H1 (cell line): ENCODE results near the gene SLMAP. TPM values are rescaled to one million over a fixed set of nuclear protein-coding genes. Genes with fewer than 3 reads are reported as not detected.

Experiments used
- CTCF ChIA-PET: fragments of 300-600 bp; sonication (Branson Sonifier 250); formaldehyde crosslinking; loops from one replicate; lab custom pipeline; 2021; ENCODE audit not compliant: partially characterized antibody; lab: Charles Lee
- POLR2A ChIA-PET: fragments of 300-600 bp; sonication (Branson Sonifier 250); formaldehyde crosslinking; loops from one replicate; lab custom pipeline; 2021; ENCODE audit warnings: inconsistent platforms; ENCODE audit not compliant: partially characterized antibody; lab: Charles Lee
- DNase-seq, 2 experiments: peaks; one replicate each; pipeline versions ENCODE4 v3.0.0 to v3.0.0-alpha.2; 2010 to 2022; ENCODE audit warnings: low spot score in 2 of 2, low read depth in 1 of 2, mixed read lengths in 1 of 2
- FAIRE-seq: peaks from 2 replicates; lab custom pipeline; 2011; peaks lifted over from hg19 to GRCh38; lab: Jason Lieb, UNC
- H2AFZ ChIP-seq: 2 replicates; pipeline ENCODE4 v1.8.1; 2012; ENCODE audit warnings: low read length, inconsistent platforms
- H2AK5ac ChIP-seq: 2 replicates; pipeline ENCODE4 v1.6.1; 2013; ENCODE audit warnings: low read depth, low read length
- H2BK120ac ChIP-seq: replicated peaks from 2 replicates; pipeline ENCODE3; 2013; ENCODE audit warnings: low read depth, low read length, inconsistent platforms
- H2BK12ac ChIP-seq: 2 replicates; pipeline ENCODE4 v1.6.1; 2013; ENCODE audit warnings: low read depth, low read length
- H2BK15ac ChIP-seq: 2 replicates; pipeline ENCODE4 v1.6.1; 2013; ENCODE audit warnings: low read length
- H2BK20ac ChIP-seq: 2 replicates; pipeline ENCODE4 v1.6.1; 2013; ENCODE audit warnings: low read length
- H2BK5ac ChIP-seq: 2 replicates; pipeline ENCODE4 v1.6.1; 2013; ENCODE audit warnings: low read depth, low read length
- H3K14ac ChIP-seq: 2 replicates; pipeline ENCODE4 v1.6.1; 2013; ENCODE audit warnings: inconsistent platforms; ENCODE audit not compliant: insufficient read length
- H3K18ac ChIP-seq: 2 replicates; pipeline ENCODE4 v1.6.1; 2013; ENCODE audit warnings: low read length; ENCODE audit errors: extremely low read depth
- H3K23ac ChIP-seq: 2 replicates; pipeline ENCODE4 v1.6.1; 2013; ENCODE audit warnings: inconsistent platforms; ENCODE audit not compliant: insufficient read length
- H3K23me2 ChIP-seq: 2 replicates; pipeline ENCODE4 v1.6.1; 2013; ENCODE audit warnings: low read depth, low read length
- H3K27ac ChIP-seq: 2 replicates; pipeline ENCODE4 v1.6.1; 2011; ENCODE audit warnings: low read depth, low read length, inconsistent platforms
- H3K27me3 ChIP-seq, 4 experiments: replicated peaks in 1 of 4; 1 replicate in 1 of 4; 2 replicates in 3 of 4; pipeline versions ENCODE4 v1.6.1 to v1.8.1; 2011 to 2013; ENCODE audit warnings: low read length in 3 of 4, mild to moderate bottlenecking in 3 of 4, inconsistent platforms in 2 of 4, mixed read lengths in 2 of 4, moderate library complexity in 1 of 4; ENCODE audit not compliant: control insufficient read depth in 3 of 4, insufficient read depth in 3 of 4; ENCODE audit errors: extremely low read depth in 1 of 4
- H3K36me3 ChIP-seq, 4 experiments: 2 replicates each; pipeline versions ENCODE4 v1.6.1 to v1.8.1; 2011 to 2013; ENCODE audit warnings: mild to moderate bottlenecking in 4 of 4, low read length in 3 of 4, moderate library complexity in 2 of 4, control low read depth in 1 of 4, inconsistent platforms in 1 of 4; ENCODE audit not compliant: insufficient read depth in 4 of 4, control insufficient read depth in 2 of 4
- H3K4ac ChIP-seq: replicated peaks from 2 replicates; pipeline ENCODE3; 2013; ENCODE audit warnings: low read length, low read depth, mixed read lengths, inconsistent platforms; ENCODE audit not compliant: insufficient read length
- H3K4me1 ChIP-seq, 4 experiments: replicated peaks in 1 of 4; 1 replicate in 1 of 4; 2 replicates in 3 of 4; pipeline versions ENCODE4 v1.6.1 to v1.8.1; 2011 to 2013; ENCODE audit warnings: low read length in 3 of 4, inconsistent platforms in 2 of 4, mixed read lengths in 1 of 4; ENCODE audit not compliant: insufficient read depth in 4 of 4, control insufficient read depth in 3 of 4
- H3K4me2 ChIP-seq, 2 experiments: 2 replicates each; pipeline versions ENCODE4 v1.6.1 to v1.8.1; 2011 to 2013; ENCODE audit warnings: low read depth in 2 of 2, low read length in 2 of 2, control low read depth in 1 of 2, inconsistent platforms in 1 of 2, mild to moderate bottlenecking in 1 of 2; ENCODE audit not compliant: insufficient read depth in 1 of 2
- H3K4me3 ChIP-seq, 4 experiments: fragments of 200-600, 300-600 bp in 1 of 4; sonication (generic), shearing (Covaris generic), sonication (Bioruptor Twin) in 1 of 4; 2 replicates each; pipeline versions ENCODE4 v1.5.1 to v1.8.1; 2011 to 2016; ENCODE audit warnings: low read length in 4 of 4, low read depth in 3 of 4, control low read depth in 2 of 4, inconsistent platforms in 2 of 4, mild to moderate bottlenecking in 2 of 4, mixed read lengths in 1 of 4, moderate library complexity in 1 of 4; ENCODE audit not compliant: insufficient read depth in 2 of 4; ENCODE audit errors: extremely low read depth in 1 of 4
- H3K56ac ChIP-seq: replicated peaks from 2 replicates; pipeline ENCODE3; 2013; ENCODE audit warnings: low read depth, mild to moderate bottlenecking, mixed read lengths, low read length, inconsistent platforms; ENCODE audit not compliant: insufficient read length
- H3K79me1 ChIP-seq: 2 replicates; pipeline ENCODE4 v1.6.1; 2013; ENCODE audit warnings: low read depth, low read length, control low read depth
- H3K79me2 ChIP-seq, 2 experiments: 2 replicates each; pipeline versions ENCODE4 v1.6.1 to v1.8.1; 2012 to 2013; ENCODE audit warnings: low read length in 2 of 2, mild to moderate bottlenecking in 2 of 2, inconsistent platforms in 1 of 2; ENCODE audit not compliant: insufficient read depth in 2 of 2, control insufficient read depth in 1 of 2
- H3K9ac ChIP-seq, 4 experiments: replicated peaks in 1 of 4; 1 replicate in 1 of 4; 2 replicates in 3 of 4; pipeline versions ENCODE4 v1.6.1 to v1.8.1; 2011 to 2013; ENCODE audit warnings: low read depth in 3 of 4, low read length in 3 of 4, control low read depth in 2 of 4, mild to moderate bottlenecking in 2 of 4, moderate library complexity in 2 of 4, inconsistent platforms in 1 of 4; ENCODE audit errors: extremely low read depth in 1 of 4
- H3K9me3 ChIP-seq, 2 experiments: 2 replicates each; pipeline versions ENCODE4 v1.6.1 to v1.8.1; 2012 to 2013; ENCODE audit warnings: mild to moderate bottlenecking in 2 of 2, moderate library complexity in 2 of 2, control low read depth in 1 of 2, inconsistent platforms in 1 of 2, low read depth in 1 of 2, low read length in 1 of 2, mixed read lengths in 1 of 2; ENCODE audit not compliant: insufficient read depth in 2 of 2
- H4K20me1 ChIP-seq, 2 experiments: replicated peaks in 1 of 2; 2 replicates each; pipeline versions ENCODE3 to v1.8.1; 2011 to 2013; ENCODE audit warnings: inconsistent platforms in 2 of 2, low read length in 2 of 2, mild to moderate bottlenecking in 1 of 2; ENCODE audit not compliant: insufficient read depth in 2 of 2, control insufficient read depth in 1 of 2
- H4K5ac ChIP-seq: 2 replicates; pipeline ENCODE4 v1.6.1; 2013; ENCODE audit warnings: low read length, low read depth, mixed read lengths, inconsistent platforms; ENCODE audit not compliant: insufficient read length
- H4K8ac ChIP-seq: 2 replicates; pipeline ENCODE4 v1.8.0; 2013; ENCODE audit warnings: mild to moderate bottlenecking, moderate library complexity, low read length, inconsistent platforms; ENCODE audit not compliant: insufficient read depth; ENCODE audit errors: extremely low read depth
- H4K91ac ChIP-seq: replicated peaks from 2 replicates; pipeline ENCODE3; 2013; ENCODE audit warnings: low read length, mixed read lengths, inconsistent platforms; ENCODE audit not compliant: insufficient read length
- CBX5 ChIP-seq: fragments of 300-800, 300-1000 bp; sonication (generic); IDR thresholded peaks from 2 replicates; pipeline ENCODE4 v1.7.1; 2016; ENCODE audit warnings: antibody characterized with exemption, low read length, low read depth
- CHD1 ChIP-seq: IDR thresholded peaks from 2 replicates; pipeline ENCODE4 v1.6.1; 2012; ENCODE audit warnings: low read depth, low read length, improper control_type of control experiment
- CTBP2 ChIP-seq: IDR thresholded peaks from 2 replicates; pipeline ENCODE4 v1.7.0; 2011; ENCODE audit warnings: borderline replicate concordance, mild to moderate bottlenecking, moderate library complexity, mixed read lengths, low read length; ENCODE audit not compliant: insufficient read depth, insufficient read length
- PHF8 ChIP-seq: fragments of 200-600 bp; sonication (generic); conservative IDR thresholded peaks from 2 replicates; pipeline ENCODE4 v1.7.1; 2012; ENCODE audit warnings: low read depth, mild to moderate bottlenecking, inconsistent platforms, low read length, moderate library complexity
- POU5F1 ChIP-seq: IDR thresholded peaks from 2 replicates; pipeline ENCODE4 v1.6.1; 2011; ENCODE audit warnings: low read depth, mild to moderate bottlenecking, low read length, moderate library complexity
- RAD21 ChIP-seq, 2 experiments: IDR thresholded peaks in 1 of 2; conservative IDR thresholded peaks in 1 of 2; 2 replicates each; pipeline ENCODE4 v1.6.1; 2011; ENCODE audit warnings: low read depth in 2 of 2, low read length in 2 of 2, improper control_type of control experiment in 1 of 2, inconsistent platforms in 1 of 2, mild to moderate bottlenecking in 1 of 2, moderate library complexity in 1 of 2
- RFX5 ChIP-seq: IDR thresholded peaks from 2 replicates; pipeline ENCODE4 v1.6.1; 2011; ENCODE audit warnings: low read depth, low read length, improper control_type of control experiment, borderline replicate concordance
- SRF ChIP-seq: IDR thresholded peaks from 2 replicates; pipeline ENCODE4 v1.6.1; 2011; ENCODE audit warnings: mild to moderate bottlenecking, low read depth, low read length, moderate library complexity
- WGBS, 2 experiments: shearing (Covaris generic) in 1 of 2; methylation state at CpG; one replicate each; pipeline versions ENCODE4 v1.1.6 to v1.1.7; 2013 to 2015; ENCODE audit warnings: low lambda C conversion rate in 2 of 2, mixed read lengths in 2 of 2, inconsistent platforms in 1 of 2, low coverage in 1 of 2, missing lambda C conversion rate in 1 of 2; ENCODE audit not compliant: insufficient replicate concordance in 2 of 2, insufficient coverage in 1 of 2, insufficient read length in 1 of 2; ENCODE audit errors: extremely low coverage in 1 of 2, missing lambda C conversion rate in 1 of 2; 5-methylcytosine and 5-hydroxymethylcytosine counted together
- polyA plus RNA-seq, 7 experiments: library from polyadenylated mRNA; depleted of rRNA in 3 of 7; stranded (reverse) in 5 of 7; unstranded in 2 of 7; fragments of >200 nt in 5 of 7; fragments of 200-250 nt in 2 of 7; gene quantifications; 1 replicate in 5 of 7; 2 replicates in 1 of 7; 4 replicates in 1 of 7; pipeline versions ENCODE4 v1.2.1 to v1.2.3, GENCODE V29; 2011 to 2013; ENCODE audit warnings: missing spikeins in 2 of 7, mixed read lengths in 2 of 7
- total RNA-seq: library from RNA; stranded (reverse); fragmentation: NEBNext Ultra II Directional; extraction: Animal tissue kit (Norgen Biotek cat#: 25700); gene quantifications from 2 replicates; pipeline ENCODE4 v1.2.1, GENCODE V29; 2021
- TF ChIP-seq, protein P1 (sequence below): IDR thresholded peaks from 2 replicates; pipeline ENCODE4 v1.6.1; 2012; ENCODE audit warnings: inconsistent platforms

The SLMAP gene
- total and polyA plus RNA-seq, 2 of the 8 experiments (the other 6 are each of a cell fraction or from before 2014, with no cell fraction given), result 13.6 to 70.4 TPM

DNA sequence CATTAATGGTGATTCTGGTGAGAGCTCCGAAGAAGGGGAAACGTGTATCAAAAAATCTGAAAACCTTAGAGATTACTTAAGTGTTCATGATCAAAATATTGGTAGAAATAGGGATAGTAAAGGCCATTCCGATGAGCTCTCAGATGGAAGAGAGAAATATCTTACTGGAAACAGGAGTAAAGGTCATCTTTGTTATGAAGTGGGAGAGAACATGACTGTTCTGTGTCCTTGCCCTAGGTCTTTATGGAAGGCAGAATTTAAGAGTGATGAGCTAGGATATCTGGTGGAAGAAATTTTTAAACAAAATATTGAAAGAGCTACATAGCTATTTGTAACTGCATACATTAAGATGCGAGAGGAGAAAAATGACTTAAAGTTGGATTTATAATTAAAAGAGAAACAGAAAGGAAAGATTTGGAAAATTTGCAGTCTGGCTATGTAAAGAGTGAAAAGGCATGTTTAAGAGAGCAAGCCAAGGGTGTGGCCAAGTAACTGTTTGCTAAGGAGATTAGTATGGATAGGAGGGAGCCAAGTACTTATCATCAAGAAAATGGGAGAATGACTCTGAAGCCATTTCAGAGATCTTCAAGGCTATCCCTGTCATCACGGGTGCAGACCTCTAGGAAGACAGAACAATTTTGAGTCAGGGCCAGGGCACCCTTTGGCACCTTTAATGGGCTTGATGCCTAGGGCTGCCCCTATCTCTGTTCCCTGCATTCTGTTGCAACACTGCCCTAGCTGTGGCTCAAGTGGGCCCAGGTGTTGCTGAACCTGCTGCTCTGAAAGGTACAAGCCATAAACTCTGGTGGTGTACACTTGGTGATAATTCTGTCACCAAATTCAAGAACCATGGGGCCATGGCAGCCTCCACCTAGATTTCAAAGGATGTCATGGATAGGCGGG, 27.3 kb downstream of the SLMAP start:
- no peak for FAIRE-seq
- Histone ChIP-seq H3K14ac (no peak overlapping the region), H4K91ac (no peak overlapping the region), H4K8ac (no peak overlapping the region), H3K9ac (no peak overlapping the region), H3K36me3 (no peaks in the 10 kb centered on the region), H3K18ac (no peak overlapping the region; the same call in 1 of the 2 replicates), H2AFZ (no peak overlapping the region), H3K4me2 (no peak overlapping the region), H2BK12ac (no peak overlapping the region), H2BK20ac (no peak overlapping the region), H3K4ac (no peak overlapping the region), H3K4me3 (no peak overlapping the region), H3K27me3 (no peaks in the 10 kb centered on the region), H3K4me1 (peaks cover 0 to 9% (median 3%) of the 10 kb centered on the region in 4 experiments; a peak in 4 of 7 replicates), H3K9me3 (no peaks in the 10 kb centered on the region), H3K23ac (no peak overlapping the region), H3K79me1 (no peaks in the 10 kb centered on the region; the same call in 1 of the 2 replicates), H3K27ac (no peak overlapping the region), H2AK5ac (no peak overlapping the region), H3K56ac (no peak overlapping the region), H2BK120ac (no peak overlapping the region), H3K23me2 (no peaks in the 10 kb centered on the region), H4K5ac (no peak overlapping the region), H4K20me1 (peaks cover 3% of the 10 kb centered on the region in 2 experiments), H2BK15ac (no peak overlapping the region), H3K79me2 (peaks cover 3 to 82% of the 10 kb centered on the region in 2 experiments; a peak in 3 of 4 replicates), H2BK5ac (no peak overlapping the region)
- no peak for DNase-seq
- ChIA-PET CTCF (interaction anchor here (1.1 to 2.0 kb wide), 3 partner anchors 10 to 70 kb away, joined by 4 read pairs; no protein-coding TSS in a partner anchor), POLR2A (interaction anchor here (1.5 kb wide), 2 partner anchors 22 to 27 kb away, joined by 3 to 4 read pairs; partner anchors contain the start of gene SLMAP)
- 89% methylated on average over 6 of the region's 6 CpGs; no CpG with 5 or more reads in 1 of the 2 experiments for WGBS, 2 experiments
- TF ChIP-seq POU5F1, result no peak
- TF ChIP-seq RAD21 (IDR thresholded peaks at IDR 0.05 in 1 of 2, conservative IDR thresholded peaks at IDR 0.05 in 1 of 2; ENCODE audit: low read depth in 2 of 2, low read length in 2 of 2), result no peak
- TF ChIP-seq SRF, result no peak
- no peak for TF ChIP-seq PHF8
- no peak for TF ChIP-seq CHD1
- TF ChIP-seq RFX5, result no peak
- TF ChIP-seq, protein P1, sequence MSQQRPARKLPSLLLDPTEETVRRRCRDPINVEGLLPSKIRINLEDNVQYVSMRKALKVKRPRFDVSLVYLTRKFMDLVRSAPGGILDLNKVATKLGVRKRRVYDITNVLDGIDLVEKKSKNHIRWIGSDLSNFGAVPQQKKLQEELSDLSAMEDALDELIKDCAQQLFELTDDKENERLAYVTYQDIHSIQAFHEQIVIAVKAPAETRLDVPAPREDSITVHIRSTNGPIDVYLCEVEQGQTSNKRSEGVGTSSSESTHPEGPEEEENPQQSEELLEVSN, result no peak
- TF ChIP-seq CTBP2, result no peak
- TF ChIP-seq CBX5, result no peak
